A549 (cell line): Measurements from ENCODE around the gene SACS.

Source experiments
- EP300 ChIP-seq, 2 experiments: fragments of >200 bp; sonication (Bioruptor Twin); formaldehyde crosslinking; IDR thresholded peaks; 2 replicates in 1 of 2; 3 replicates in 1 of 2; pipeline ENCODE4 v1.6.1; 2016 to 2017
- PHF8 ChIP-seq: fragments of 200-600 bp; sonication (generic); IDR thresholded peaks from 2 replicates; pipeline ENCODE4 v1.6.1; 2016; ENCODE audit warnings: low read depth, mild to moderate bottlenecking, antibody characterized with exemption, moderate library complexity, borderline replicate concordance
- TF ChIP-seq, protein P1 (sequence below): fragments of 250-450 bp; sonication (Bioruptor Pico); IDR thresholded peaks from 2 replicates; pipeline ENCODE4 v1.5.0; 2021; ENCODE audit warnings: mild to moderate bottlenecking, moderate library complexity, borderline replicate concordance

- TF ChIP-seq, protein P1, sequence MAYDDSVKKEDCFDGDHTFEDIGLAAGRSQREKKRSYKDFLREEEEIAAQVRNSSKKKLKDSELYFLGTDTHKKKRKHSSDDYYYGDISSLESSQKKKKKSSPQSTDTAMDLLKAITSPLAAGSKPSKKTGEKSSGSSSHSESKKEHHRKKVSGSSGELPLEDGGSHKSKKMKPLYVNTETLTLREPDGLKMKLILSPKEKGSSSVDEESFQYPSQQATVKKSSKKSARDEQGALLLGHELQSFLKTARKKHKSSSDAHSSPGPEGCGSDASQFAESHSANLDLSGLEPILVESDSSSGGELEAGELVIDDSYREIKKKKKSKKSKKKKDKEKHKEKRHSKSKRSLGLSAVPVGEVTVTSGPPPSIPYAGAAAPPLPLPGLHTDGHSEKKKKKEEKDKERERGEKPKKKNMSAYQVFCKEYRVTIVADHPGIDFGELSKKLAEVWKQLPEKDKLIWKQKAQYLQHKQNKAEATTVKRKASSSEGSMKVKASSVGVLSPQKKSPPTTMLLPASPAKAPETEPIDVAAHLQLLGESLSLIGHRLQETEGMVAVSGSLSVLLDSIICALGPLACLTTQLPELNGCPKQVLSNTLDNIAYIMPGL (CRISPR knock-in tag) = no peak
- TF ChIP-seq EP300 (IDR thresholded peaks at IDR 0.05) (no peak), PHF8 (no peak)
These were observed 154.2 kb downstream of the SACS start for GRCh38 chr13:23279321-23279720.
